ENCODE data around the gene GAPVD1. TPM values are rescaled to one million over a fixed set of nuclear protein-coding genes. Genes with fewer than 3 reads are reported as not detected.

GAPVD1 gene
- total RNA-seq, 1 experiment from 2014 or later: 39.5 TPM

DNA sequence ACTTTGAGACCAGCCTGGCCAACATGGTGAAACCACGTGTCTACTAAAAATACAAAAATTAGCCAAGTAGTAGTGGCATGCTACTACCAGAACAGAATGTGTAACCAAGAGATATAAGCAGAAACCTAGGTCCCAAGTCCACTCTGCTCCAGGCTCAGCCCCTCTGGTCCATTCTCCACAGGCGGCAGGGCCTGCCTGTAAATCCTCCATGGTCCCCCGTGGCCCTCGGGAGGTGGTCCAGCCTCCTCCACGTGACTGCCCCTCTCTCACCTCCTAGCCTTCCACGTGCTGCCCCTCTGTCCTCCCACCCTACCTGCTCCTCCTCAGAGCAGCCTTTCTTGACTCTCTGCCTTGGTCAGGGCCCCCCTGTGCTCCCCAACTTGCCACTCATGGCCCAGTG, 127.4 kb downstream of the GAPVD1 start:
- no peak overlapping the region for H2BK20ac ChIP-seq (ENCODE audit: low read depth, low read length, poor library complexity, severe bottlenecking)
- H3K18ac ChIP-seq (ENCODE audit: insufficient read length, low read depth, low read length): no peak overlapping the region
- no peak overlapping the region for H3K27ac ChIP-seq (ENCODE audit: insufficient read length, low read depth, low read length)
- no peak overlapping the region for H3K4me2 ChIP-seq (ENCODE audit: insufficient read depth, insufficient read length, low read length)
- H2BK120ac ChIP-seq (ENCODE audit: low read depth, low read length, poor library complexity, severe bottlenecking): no peak overlapping the region
- H3K14ac ChIP-seq (ENCODE audit: insufficient read depth, low read length): no peak overlapping the region
- no peak overlapping the region for H3T11ph ChIP-seq (ENCODE audit: low read length)
- Mint-ChIP-seq H3K9me3 (peaks cover 0 to 2% of the 10 kb centered on the region in 2 experiments; a peak in 1 of 5 replicates), H3K27me3 (ENCODE audit: low read depth) (peaks cover 31% of the 10 kb centered on the region), H3K4me1 (peaks cover 15 to 16% of the 10 kb centered on the region in 2 experiments), H3K27ac (no peak overlapping the region), H3K36me3 (ENCODE audit: insufficient read depth in 1 of 3, low read depth in 3 of 3) (no peaks in the 10 kb centered on the region; a peak in 1 of 7 replicates), H3K4me3 (no peak overlapping the region)
- no peak overlapping the region for H4K5ac ChIP-seq (ENCODE audit: insufficient read length, low read depth, low read length)
- H3K4ac ChIP-seq (ENCODE audit: low read depth, low read length): no peak overlapping the region
- no peak overlapping the region for H2BK12ac ChIP-seq (ENCODE audit: insufficient read length, low read depth, low read length)
- no peak for DNase-seq
- H4K8ac ChIP-seq (replicated peaks; ENCODE audit: insufficient read length, low read depth, low read length): no peak overlapping the region
- no peaks in the 10 kb centered on the region; the same call in 1 of the 2 replicates for H3K4me1 ChIP-seq (ENCODE audit: insufficient read depth, low read length)
- H3K56ac ChIP-seq (ENCODE audit: insufficient read length, low read depth, low read length): no peak overlapping the region
- H2BK5ac ChIP-seq (ENCODE audit: insufficient read length, low read length): no peak overlapping the region
- H3K79me1 ChIP-seq (ENCODE audit: insufficient read depth, low read depth, low read length, poor library complexity, severe bottlenecking): no peaks in the 10 kb centered on the region
- H3K9me3 ChIP-seq (ENCODE audit: control insufficient read depth, low read depth, low read length): no peaks in the 10 kb centered on the region
- no peak overlapping the region for H3K23ac ChIP-seq (ENCODE audit: insufficient read length, low read depth, low read length)
- H2AFZ ChIP-seq (ENCODE audit: low read length): no peak overlapping the region
- no peaks in the 10 kb centered on the region for H4K20me1 ChIP-seq (ENCODE audit: control insufficient read depth, insufficient read depth, insufficient read length)
- H2BK15ac ChIP-seq (ENCODE audit: low read depth, low read length): no peak overlapping the region
- WGBS (ENCODE audit: extremely low coverage, insufficient read length, low lambda C conversion rate): no CpG with 5 or more reads among the region's 6 CpGs
- no peak overlapping the region for H2AK5ac ChIP-seq (ENCODE audit: insufficient read length, low read length)
- TF ChIP-seq, protein P1, sequence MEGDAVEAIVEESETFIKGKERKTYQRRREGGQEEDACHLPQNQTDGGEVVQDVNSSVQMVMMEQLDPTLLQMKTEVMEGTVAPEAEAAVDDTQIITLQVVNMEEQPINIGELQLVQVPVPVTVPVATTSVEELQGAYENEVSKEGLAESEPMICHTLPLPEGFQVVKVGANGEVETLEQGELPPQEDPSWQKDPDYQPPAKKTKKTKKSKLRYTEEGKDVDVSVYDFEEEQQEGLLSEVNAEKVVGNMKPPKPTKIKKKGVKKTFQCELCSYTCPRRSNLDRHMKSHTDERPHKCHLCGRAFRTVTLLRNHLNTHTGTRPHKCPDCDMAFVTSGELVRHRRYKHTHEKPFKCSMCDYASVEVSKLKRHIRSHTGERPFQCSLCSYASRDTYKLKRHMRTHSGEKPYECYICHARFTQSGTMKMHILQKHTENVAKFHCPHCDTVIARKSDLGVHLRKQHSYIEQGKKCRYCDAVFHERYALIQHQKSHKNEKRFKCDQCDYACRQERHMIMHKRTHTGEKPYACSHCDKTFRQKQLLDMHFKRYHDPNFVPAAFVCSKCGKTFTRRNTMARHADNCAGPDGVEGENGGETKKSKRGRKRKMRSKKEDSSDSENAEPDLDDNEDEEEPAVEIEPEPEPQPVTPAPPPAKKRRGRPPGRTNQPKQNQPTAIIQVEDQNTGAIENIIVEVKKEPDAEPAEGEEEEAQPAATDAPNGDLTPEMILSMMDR (conservative IDR thresholded peaks at IDR 0.05): no peak
- no peaks in the 10 kb centered on the region for H3K27me3 ChIP-seq (ENCODE audit: insufficient read depth, low read length)
- no peak overlapping the region for H3K9ac ChIP-seq (ENCODE audit: extremely low read depth, insufficient read length, low read length)
- H3K79me2 ChIP-seq (ENCODE audit: insufficient read depth, low read length): no peaks in the 10 kb centered on the region
- no peaks in the 10 kb centered on the region for H3K23me2 ChIP-seq (ENCODE audit: insufficient read length, low read depth, low read length, poor library complexity, severe bottlenecking)
- H4K91ac ChIP-seq (ENCODE audit: insufficient read length, low read depth, low read length): no peak overlapping the region

Measured in H9 (cell line).